Mammary epithelial cell (primary cell): ENCODE results near the gene ZFPL1.

Source experiments
- EZH2 ChIP-seq: IDR thresholded peaks from 2 replicates; pipeline ENCODE4 v1.6.1; 2012; ENCODE audit warnings: low read length, inconsistent platforms, borderline replicate concordance
- TF ChIP-seq, protein P1 (sequence below), 2 donors: IDR thresholded peaks in 1 of 2; conservative IDR thresholded peaks in 1 of 2; 2 replicates each; pipeline ENCODE4 v1.5.1; 2011 to 2012; ENCODE audit warnings: inconsistent platforms in 2 of 2, low read length in 2 of 2, mild to moderate bottlenecking in 2 of 2, control low read depth in 1 of 2, low read depth in 1 of 2; ENCODE audit not compliant: insufficient read depth in 1 of 2; ENCODE audit errors: extremely low read depth in 1 of 2

DNA sequence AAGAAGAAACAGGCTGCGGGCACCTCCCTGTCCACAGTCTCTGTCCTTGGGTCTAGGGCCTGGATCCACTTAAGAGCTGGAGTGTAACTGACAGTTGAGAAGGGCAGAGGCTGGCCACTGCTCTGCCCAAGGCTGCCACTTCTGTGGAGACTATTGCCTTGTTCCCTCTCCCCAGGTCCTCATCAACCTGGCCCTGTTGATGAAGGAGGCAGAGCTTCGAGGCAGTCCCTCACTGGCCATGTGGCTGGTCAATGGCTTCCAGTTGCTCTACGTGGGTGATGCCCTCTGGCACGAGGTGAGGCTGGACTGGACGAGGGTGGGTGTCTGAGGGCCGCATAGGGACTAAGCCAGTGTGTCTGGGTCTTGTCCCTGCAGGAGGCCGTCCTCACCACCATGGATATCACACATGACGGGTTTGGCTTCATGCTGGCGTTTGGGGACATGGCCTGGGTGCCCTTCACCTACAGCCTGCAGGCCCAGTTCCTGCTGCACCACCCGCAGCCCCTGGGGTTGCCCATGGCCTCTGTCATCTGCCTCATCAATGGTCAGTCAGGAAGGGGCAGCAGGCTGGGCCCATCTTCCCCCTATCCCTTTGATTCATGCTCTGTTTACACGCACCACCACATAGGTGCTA lies 30.6 kb downstream of the ZFPL1 start:
- TF ChIP-seq EZH2, result no peak
- TF ChIP-seq, protein P1, sequence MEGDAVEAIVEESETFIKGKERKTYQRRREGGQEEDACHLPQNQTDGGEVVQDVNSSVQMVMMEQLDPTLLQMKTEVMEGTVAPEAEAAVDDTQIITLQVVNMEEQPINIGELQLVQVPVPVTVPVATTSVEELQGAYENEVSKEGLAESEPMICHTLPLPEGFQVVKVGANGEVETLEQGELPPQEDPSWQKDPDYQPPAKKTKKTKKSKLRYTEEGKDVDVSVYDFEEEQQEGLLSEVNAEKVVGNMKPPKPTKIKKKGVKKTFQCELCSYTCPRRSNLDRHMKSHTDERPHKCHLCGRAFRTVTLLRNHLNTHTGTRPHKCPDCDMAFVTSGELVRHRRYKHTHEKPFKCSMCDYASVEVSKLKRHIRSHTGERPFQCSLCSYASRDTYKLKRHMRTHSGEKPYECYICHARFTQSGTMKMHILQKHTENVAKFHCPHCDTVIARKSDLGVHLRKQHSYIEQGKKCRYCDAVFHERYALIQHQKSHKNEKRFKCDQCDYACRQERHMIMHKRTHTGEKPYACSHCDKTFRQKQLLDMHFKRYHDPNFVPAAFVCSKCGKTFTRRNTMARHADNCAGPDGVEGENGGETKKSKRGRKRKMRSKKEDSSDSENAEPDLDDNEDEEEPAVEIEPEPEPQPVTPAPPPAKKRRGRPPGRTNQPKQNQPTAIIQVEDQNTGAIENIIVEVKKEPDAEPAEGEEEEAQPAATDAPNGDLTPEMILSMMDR (conservative IDR thresholded peaks at IDR 0.05 in 1 of 2, IDR thresholded peaks at IDR 0.05 in 1 of 2; ENCODE audit: extremely low read depth in 1 of 2, insufficient read depth in 1 of 2, low read depth in 1 of 2, low read length in 2 of 2), result no peak
